Prostate gland (tissue), 2 donors: ENCODE data around the gene TSEN54. TPM values are rescaled to one million over a fixed set of nuclear protein-coding genes. Genes with fewer than 3 reads are reported as not detected.

Source experiments
- DNase-seq: peaks from one replicate; pipeline ENCODE4 v3.0.0-alpha.2; 2019; ENCODE audit warnings: low spot score
- H3K27ac ChIP-seq, 2 donors: fragments of 200-600 bp; sonication (generic); 2 replicates each; pipeline ENCODE4 v1.5.1; 2017 to 2019
- H3K27me3 ChIP-seq: fragments of 200-600 bp; sonication (generic); replicated peaks from 2 replicates; pipeline ENCODE4 v1.5.1; 2019; ENCODE audit not compliant: insufficient read depth
- H3K36me3 ChIP-seq, 2 donors: fragments of 200-600 bp; sonication (generic); 1 replicate in 1 of 2; 2 replicates in 1 of 2; pipeline versions ENCODE4 v1.5.1 to v1.8.1; 2017 to 2019
- H3K4me1 ChIP-seq: fragments of 200-600 bp; sonication (generic); replicated peaks from 2 replicates; pipeline ENCODE4 v1.5.1; 2019
- H3K4me3 ChIP-seq, 2 donors: fragments of 200-600 bp; sonication (generic); 2 replicates each; pipeline ENCODE4 v1.5.1; 2017 to 2019
- H3K9me3 ChIP-seq: fragments of 200-600 bp; sonication (generic); 2 replicates; pipeline ENCODE4 v1.5.1; 2017
- CTCF ChIP-seq, 4 experiments: fragments of 200-600 bp in 2 of 4; fragments of 450-650 bp in 2 of 4; sonication (generic) in 2 of 4; IDR thresholded peaks; 1 replicate in 3 of 4; 2 replicates in 1 of 4; pipeline ENCODE4 v1.5.1; 2016 to 2019; ENCODE audit warnings: antibody characterized with exemption in 4 of 4, mild to moderate bottlenecking in 2 of 4, moderate library complexity in 2 of 4
- POLR2A ChIP-seq: fragments of 450-650 bp; IDR thresholded peaks from one replicate; pipeline ENCODE4 v1.6.1; 2016; ENCODE audit warnings: antibody characterized with exemption, mild to moderate bottlenecking
- POLR2AphosphoS5 ChIP-seq: sonication (generic); formaldehyde crosslinking; IDR thresholded peaks from one replicate; pipeline ENCODE4 v1.6.1; 2017; ENCODE audit warnings: antibody characterized with exemption
- WGBS: methylation state at CpG from one replicate; pipeline ENCODE4 v1.1.5; 2018; 5-methylcytosine and 5-hydroxymethylcytosine counted together
- intact Hi-C: fragments of 100-400 bp; cut with DNase I; formaldehyde crosslinking; loops from one replicate; pipeline ENCODE4 v1.14.2; 2022
- total RNA-seq, 2 donors: library from RNA; depleted of rRNA; stranded (reverse); fragments of >200 nt; gene quantifications; one replicate each; pipeline ENCODE4 v1.1.0, GENCODE V29; 2016

The TSEN54 gene
- total RNA-seq, 2 donors from 2014 or later, result 45.9 to 56.2 TPM

- H3K4me3 ChIP-seq, result no peak overlapping the region
- H3K27ac ChIP-seq, result no peak overlapping the region
- TF ChIP-seq CTCF (IDR thresholded peaks at IDR 0.05) (no peak), POLR2A (no peak), POLR2AphosphoS5 (no peak)
- H3K9me3 ChIP-seq, result no peaks in the 10 kb centered on the region
- H3K27me3 ChIP-seq, result no peaks in the 10 kb centered on the region
- intact Hi-C loops, result no loop called here
- peaks cover 3% of the 10 kb centered on the region for H3K4me1 ChIP-seq
- no peak for DNase-seq
- H3K36me3 ChIP-seq, result no peaks in the 10 kb centered on the region
- 91% methylated on average over 8 of the region's 8 CpGs for WGBS
These were observed 25.9 kb downstream of the TSEN54 start for GRCh38 chr17:75542229-75542628.

GRCh38 chr17:75542728-75543336, 26.5 kb downstream of the TSEN54 start:
- no peaks in the 10 kb centered on the region for H3K36me3 ChIP-seq
- DNase-seq, result no peak
- no peak overlapping the region for H3K4me3 ChIP-seq
- no peaks in the 10 kb centered on the region for H3K9me3 ChIP-seq
- TF ChIP-seq CTCF (IDR thresholded peaks at IDR 0.05), result no peak
- no peak for TF ChIP-seq POLR2A
- TF ChIP-seq POLR2AphosphoS5, result no peak
- intact Hi-C loops, result no loop called here
- no peak overlapping the region for H3K27ac ChIP-seq
- no peaks in the 10 kb centered on the region for H3K27me3 ChIP-seq
- peaks cover 3% of the 10 kb centered on the region for H3K4me1 ChIP-seq
- 85% methylated on average over 15 of the region's 15 CpGs for WGBS

GRCh38 chr17:75544250-75544649, 27.9 kb downstream of the TSEN54 start:
- 87% methylated on average over 8 of the region's 8 CpGs for WGBS
- Histone ChIP-seq H3K27ac (no peak overlapping the region), H3K36me3 (no peaks in the 10 kb centered on the region), H3K4me1 (peaks cover 6% of the 10 kb centered on the region), H3K9me3 (no peaks in the 10 kb centered on the region), H3K27me3 (no peaks in the 10 kb centered on the region), H3K4me3 (no peak overlapping the region)
- DNase-seq, result no peak
- TF ChIP-seq POLR2AphosphoS5, result no peak
- TF ChIP-seq CTCF (IDR thresholded peaks at IDR 0.05), result no peak
- no peak for TF ChIP-seq POLR2A
- intact Hi-C loops, result no loop called here

- Histone ChIP-seq H3K9me3 (no peaks in the 10 kb centered on the region), H3K36me3 (no peaks in the 10 kb centered on the region), H3K4me1 (peaks cover 11% of the 10 kb centered on the region), H3K27ac (peak overlapping the region in 1 of 2 donors; percentile 44), H3K4me3 (no peak overlapping the region), H3K27me3 (no peaks in the 10 kb centered on the region)
- no peak for DNase-seq
- WGBS, result 95% methylated on average over 13 of the region's 13 CpGs
- no peak for TF ChIP-seq POLR2AphosphoS5
- TF ChIP-seq CTCF (IDR thresholded peaks at IDR 0.05), result no peak
- TF ChIP-seq POLR2A, result no peak
- intact Hi-C loops, result no loop called here
These were observed 29.9 kb downstream of the TSEN54 start for GRCh38 chr17:75546181-75546580.

GRCh38 chr17:75547091-75547490, 30.8 kb downstream of the TSEN54 start:
- no peak for TF ChIP-seq CTCF (IDR thresholded peaks at IDR 0.05)
- peak; percentile 69 for TF ChIP-seq POLR2AphosphoS5
- TF ChIP-seq POLR2A, result no peak
- peak; percentile 69 for DNase-seq
- no peaks in the 10 kb centered on the region for H3K36me3 ChIP-seq
- peaks cover 11% of the 10 kb centered on the region for H3K4me1 ChIP-seq
- H3K9me3 ChIP-seq, result no peaks in the 10 kb centered on the region
- peak overlapping the region; percentile 65 to 70 for H3K27ac ChIP-seq
- WGBS, result 51% methylated on average over 9 of the region's 9 CpGs
- H3K4me3 ChIP-seq, result no peak overlapping the region
- intact Hi-C loops, result no loop called here
- H3K27me3 ChIP-seq, result no peaks in the 10 kb centered on the region
